Measurements from ENCODE around the gene RABGAP1. TPM values are rescaled to one million over a fixed set of nuclear protein-coding genes. Genes with fewer than 3 reads are reported as not detected.

Gene RABGAP1
- total RNA-seq, 2 experiments from 2014 or later, result 19.8 to 22.0 TPM

- Mint-ChIP-seq H3K9me3 (no peaks in the 10 kb centered on the region), H3K4me3 (no peak overlapping the region), H3K36me3 (ENCODE audit: low read depth) (peaks cover 16% of the 10 kb centered on the region), H3K27ac (no peak overlapping the region), H3K27me3 (no peaks in the 10 kb centered on the region), H3K4me1 (ENCODE audit: low read depth) (no peaks in the 10 kb centered on the region)
- CTCF ChIA-PET, result interaction anchor here (1.0 kb wide), 1 partner anchor 76 kb away, joined by 3 read pairs; no protein-coding TSS in a partner anchor
- DNase-seq (no peak), ATAC-seq (no peak)
- intact Hi-C loops (cut with micrococcal nuclease), result no loop called here
- POLR2A ChIA-PET, result no interaction called here
- TF ChIP-seq CTCF (IDR thresholded peaks at IDR 0.05), result no peak
Observed at GRCh38 chr9:123149067-123149466, 208.2 kb downstream of the RABGAP1 start.

DNA sequence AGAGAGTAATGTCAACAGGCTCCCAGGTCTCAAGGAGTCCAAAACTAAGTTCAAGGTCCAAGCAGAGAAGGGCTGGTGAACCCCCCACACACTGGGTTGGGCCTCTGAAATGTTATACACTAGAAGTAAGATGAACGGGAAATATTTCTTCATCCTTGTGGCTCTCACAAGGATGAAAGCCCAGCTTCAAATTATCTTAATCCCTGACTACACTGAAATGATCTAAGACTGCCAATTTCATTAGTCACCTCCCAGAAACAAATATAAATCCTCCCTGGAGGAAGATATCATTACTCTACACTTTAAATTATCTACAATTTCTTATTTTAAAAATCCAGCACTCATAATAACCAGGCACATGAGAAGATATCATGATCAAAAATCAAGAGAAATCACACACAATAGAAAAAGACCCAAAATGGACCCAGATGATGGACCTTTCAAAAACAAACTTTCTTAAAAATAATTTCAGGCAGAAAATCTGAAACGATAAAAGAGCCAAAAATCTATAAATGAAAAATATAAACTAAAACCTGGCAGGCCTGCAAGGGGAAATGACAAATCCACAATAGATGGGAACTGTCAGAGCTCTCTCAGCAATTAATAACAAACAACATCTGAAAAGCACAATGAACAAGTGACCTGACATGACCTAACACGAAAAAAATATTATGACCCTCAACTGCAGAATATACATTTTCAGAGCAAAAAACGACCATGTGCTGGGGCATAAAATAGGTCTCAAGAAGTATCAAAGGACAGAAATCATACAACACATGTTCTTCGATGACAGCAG lies 210.1 kb downstream of the RABGAP1 start:
- H3K4me3 Mint-ChIP-seq, result no peak overlapping the region
- DNase-seq (no peak), ATAC-seq (no peak)
- ChIA-PET POLR2A (no interaction called here), CTCF (no interaction called here)
- H3K9me3 Mint-ChIP-seq, result no peaks in the 10 kb centered on the region
- H3K27me3 Mint-ChIP-seq, result no peaks in the 10 kb centered on the region
- no peak overlapping the region for H3K27ac Mint-ChIP-seq
- intact Hi-C loops (cut with micrococcal nuclease), result no loop called here
- no peaks in the 10 kb centered on the region for H3K4me1 Mint-ChIP-seq (ENCODE audit: low read depth)
- no peak for TF ChIP-seq CTCF (IDR thresholded peaks at IDR 0.05)
- peaks cover 15% of the 10 kb centered on the region for H3K36me3 Mint-ChIP-seq (ENCODE audit: low read depth)

Other genes starting within 250 kb of the RABGAP1 start
- gene OR1L4, start 217.0 kb upstream of the RABGAP1 start, total RNA-seq, result not detected
- not detected for gene OR1L6, start 198.7 kb upstream of the RABGAP1 start, total RNA-seq
- gene OR5C1, start 152.1 kb upstream of the RABGAP1 start, total RNA-seq, result not detected
- gene OR1K1, start 140.9 kb upstream of the RABGAP1 start, total RNA-seq, result not detected
- 10 to 100 TPM; 16.1 to 16.5 TPM for gene PDCL, start 112.4 kb upstream of the RABGAP1 start, total RNA-seq
- gene RC3H2, start 35.7 kb upstream of the RABGAP1 start, total RNA-seq, result 10 to 100 TPM; 22.7 to 22.8 TPM
- gene ZBTB6, start 27.7 kb upstream of the RABGAP1 start, total RNA-seq, result 1 to 10 TPM; 9.7 to 9.8 TPM
- gene ZBTB26, start 9.5 kb upstream of the RABGAP1 start, total RNA-seq, result 1 to 10 TPM; 5.3 to 6.2 TPM
- under 1 TPM in 1 of 2 experiments, not detected in 1; 0.45 TPM for gene GPR21, start 92.6 kb downstream of the RABGAP1 start, total RNA-seq